ENCODE measurements around the gene CDR2.
A peak's percentile ranks its signal among the peaks of the same experiment; 100 is the strongest.
"Not testable (repeated sequence)": the region's sequence is repeated elsewhere in the genome, so short reads cannot be mapped to it uniquely, and the experiment has no call there.

Gene CDR2

GRCh38 chr16:22301423-22301822, 73.0 kb downstream of the CDR2 start:
- DNase-seq, result not testable (repeated sequence)

GRCh38 chr16:22300427-22301071, 73.9 kb downstream of the CDR2 start:
- no peak for DNase-seq

GRCh38 chr16:22299036-22299435, 75.4 kb downstream of the CDR2 start:
- DNase-seq, result no peak

DNA sequence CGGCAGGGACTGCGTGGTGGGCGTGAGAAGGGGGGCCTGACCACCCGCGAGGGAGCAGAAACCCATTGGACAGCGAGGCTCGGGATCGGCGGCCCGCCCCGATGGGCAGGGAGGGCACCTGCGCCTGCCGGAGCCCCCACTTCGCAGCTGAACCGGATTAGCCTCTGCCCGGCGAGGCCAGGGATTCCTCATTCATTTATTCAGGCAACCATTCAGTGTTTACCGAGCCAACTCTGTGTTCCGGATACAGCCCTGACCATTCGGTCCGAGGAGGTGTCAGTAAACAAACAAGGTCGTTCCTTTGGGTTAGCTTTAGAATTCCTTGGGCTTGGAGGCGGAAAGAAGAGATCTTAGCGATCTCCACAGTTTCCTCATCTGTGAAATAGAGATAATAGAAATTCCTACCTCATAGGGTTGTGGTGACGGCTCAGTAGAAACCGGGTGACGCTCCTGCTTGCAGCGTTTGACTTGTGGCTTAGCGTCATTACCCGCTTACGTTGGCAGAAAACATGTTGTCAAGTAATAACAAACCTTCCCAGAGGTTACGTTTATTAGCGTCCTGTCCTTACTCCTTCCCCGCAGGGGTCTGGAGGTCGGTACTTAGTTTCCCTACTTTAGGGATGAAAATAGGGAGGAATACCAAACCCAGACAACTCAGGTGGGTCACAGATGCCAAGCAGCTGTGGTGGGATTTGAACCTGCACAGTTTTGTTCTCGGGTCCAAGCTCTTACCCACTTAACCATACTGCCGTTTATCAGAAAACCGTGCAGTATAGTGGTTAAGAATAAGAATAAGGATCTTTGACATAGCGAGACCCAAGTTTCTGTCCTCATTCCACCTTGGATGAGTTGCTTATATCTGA, 76.3 kb downstream of the CDR2 start:
- peak; percentile 94 for DNase-seq

DNA sequence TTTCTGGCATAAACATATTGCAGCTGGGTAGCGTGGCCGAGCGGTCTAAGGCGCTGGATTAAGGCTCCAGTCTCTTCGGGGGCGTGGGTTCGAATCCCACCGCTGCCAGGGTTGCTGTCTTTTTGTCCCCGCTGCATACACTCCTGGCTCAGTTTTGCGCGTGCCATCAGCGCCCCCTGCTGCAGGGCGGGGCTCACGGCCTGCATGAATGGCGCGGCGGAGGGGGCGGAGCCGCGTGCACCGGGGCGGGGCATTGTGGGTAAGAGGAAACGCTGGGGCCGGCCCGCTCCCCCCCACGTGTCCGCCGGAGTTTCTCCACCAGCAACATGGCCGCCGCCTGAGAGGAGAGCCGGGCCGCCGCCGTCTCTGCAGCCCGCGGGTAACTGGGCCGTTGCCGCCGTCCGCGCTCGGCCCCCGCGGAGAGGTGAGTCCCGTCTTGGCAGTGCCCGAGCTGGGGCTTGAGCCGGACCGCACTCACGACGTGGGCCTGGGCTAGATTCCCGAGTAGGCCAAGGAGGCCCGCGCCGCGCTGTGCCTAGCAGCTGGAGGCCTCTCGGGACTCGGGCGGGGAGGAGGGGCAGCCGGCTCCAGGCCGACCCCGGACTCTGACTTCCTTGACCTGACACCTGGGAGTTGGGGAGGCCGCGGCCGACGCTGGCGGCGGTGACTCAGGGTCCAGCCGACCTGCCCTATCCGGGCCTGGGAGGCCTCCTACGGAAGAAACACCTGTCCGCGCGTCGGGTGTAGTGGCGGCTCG, 77.1 kb downstream of the CDR2 start, which contains the start of gene POLR3E:
TSS of gene POLR3E (plus strand) at position 296 of the 757 bp plus-strand sequence. CDS start 5,560 bp downstream, outside the sequence.
- DNase-seq, result peak; percentile 87

- DNase-seq, result no peak
Observed at GRCh38 chr16:22296225-22297113, 78.0 kb downstream of the CDR2 start.

Measured in DMS79 (cell line).